ENCODE results near the gene PRKAG1.

PRKAG1 gene

DNA sequence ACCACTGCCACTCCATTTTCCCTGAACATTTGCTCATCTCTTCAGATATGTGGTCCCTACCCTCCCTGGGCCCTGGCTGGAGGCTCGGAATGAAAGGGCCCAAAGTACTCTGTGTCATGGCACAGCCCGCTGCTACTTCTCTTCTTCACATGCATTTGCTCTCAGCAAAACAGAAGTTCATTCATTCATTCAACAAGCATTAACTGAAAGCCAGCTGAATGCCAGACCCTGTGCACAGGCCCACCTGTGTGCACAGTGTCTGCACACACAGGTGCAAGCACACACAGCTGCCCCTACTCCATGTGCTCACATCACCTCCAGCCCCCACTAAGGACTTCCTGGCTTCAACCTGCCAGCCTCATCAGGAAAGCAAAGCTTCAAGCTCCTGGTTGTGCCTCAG, 32.7 kb downstream of the PRKAG1 start:
- H3K27ac ChIP-seq (ENCODE audit: low read depth, low read length) = no peak overlapping the region
- H3K36me3 ChIP-seq (ENCODE audit: control insufficient read depth in 5 of 5, insufficient read depth in 5 of 5, low read length in 5 of 5) = no peaks in the 10 kb centered on the region
- H3K4me3 ChIP-seq (ENCODE audit: low read depth in 1 of 5, low read length in 5 of 5) = no peak overlapping the region
- no peak overlapping the region for H3K9ac ChIP-seq (ENCODE audit: low read length in 5 of 5)
- no peaks in the 10 kb centered on the region for H3K9me3 ChIP-seq (ENCODE audit: control insufficient read depth in 5 of 5, low read length in 5 of 5)
- peaks cover 32 to 67% (median 39%) of the 10 kb centered on the region in 5 donors for H3K27me3 ChIP-seq (ENCODE audit: control insufficient read depth in 5 of 5, insufficient read depth in 4 of 5, low read length in 5 of 5)
- peaks cover 0 to 12% (median 8%) of the 10 kb centered on the region in 5 donors for H3K4me1 ChIP-seq (ENCODE audit: control insufficient read depth in 5 of 5, insufficient read depth in 5 of 5, low read length in 5 of 5)

DNA sequence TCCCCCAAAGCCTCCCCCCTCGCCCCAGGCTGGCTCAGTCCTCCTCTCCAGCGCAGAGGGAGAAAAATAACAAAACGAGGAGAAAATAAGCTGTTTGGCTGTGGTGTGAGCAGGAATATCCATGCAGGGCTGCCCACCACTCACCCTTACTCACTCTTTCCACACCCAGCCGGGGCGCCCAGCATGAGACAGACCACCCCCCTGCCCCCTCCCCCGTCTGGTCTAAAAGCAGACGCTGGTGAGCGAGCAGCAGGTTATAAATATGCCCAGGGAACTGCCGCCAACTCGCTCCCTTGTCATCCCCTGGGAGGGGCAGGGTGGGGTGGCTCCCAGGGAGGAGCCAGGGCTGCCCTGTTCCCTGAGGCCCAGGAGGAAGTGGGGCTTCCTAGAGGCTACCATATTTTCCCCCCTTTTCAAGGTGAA, 33.1 kb downstream of the PRKAG1 start:
- no peak overlapping the region for H3K27ac ChIP-seq (ENCODE audit: low read depth, low read length)
- H3K27me3 ChIP-seq (ENCODE audit: control insufficient read depth in 5 of 5, insufficient read depth in 4 of 5, low read length in 5 of 5) = peaks cover 36 to 71% (median 43%) of the 10 kb centered on the region in 5 donors
- no peak overlapping the region for H3K9ac ChIP-seq (ENCODE audit: low read length in 5 of 5)
- peaks cover 0 to 16% (median 12%) of the 10 kb centered on the region in 5 donors for H3K4me1 ChIP-seq (ENCODE audit: control insufficient read depth in 5 of 5, insufficient read depth in 5 of 5, low read length in 5 of 5)
- no peak overlapping the region for H3K4me3 ChIP-seq (ENCODE audit: low read depth in 1 of 5, low read length in 5 of 5)
- no peaks in the 10 kb centered on the region for H3K9me3 ChIP-seq (ENCODE audit: control insufficient read depth in 5 of 5, low read length in 5 of 5)
- no peaks in the 10 kb centered on the region for H3K36me3 ChIP-seq (ENCODE audit: control insufficient read depth in 5 of 5, insufficient read depth in 5 of 5, low read length in 5 of 5)

DNA sequence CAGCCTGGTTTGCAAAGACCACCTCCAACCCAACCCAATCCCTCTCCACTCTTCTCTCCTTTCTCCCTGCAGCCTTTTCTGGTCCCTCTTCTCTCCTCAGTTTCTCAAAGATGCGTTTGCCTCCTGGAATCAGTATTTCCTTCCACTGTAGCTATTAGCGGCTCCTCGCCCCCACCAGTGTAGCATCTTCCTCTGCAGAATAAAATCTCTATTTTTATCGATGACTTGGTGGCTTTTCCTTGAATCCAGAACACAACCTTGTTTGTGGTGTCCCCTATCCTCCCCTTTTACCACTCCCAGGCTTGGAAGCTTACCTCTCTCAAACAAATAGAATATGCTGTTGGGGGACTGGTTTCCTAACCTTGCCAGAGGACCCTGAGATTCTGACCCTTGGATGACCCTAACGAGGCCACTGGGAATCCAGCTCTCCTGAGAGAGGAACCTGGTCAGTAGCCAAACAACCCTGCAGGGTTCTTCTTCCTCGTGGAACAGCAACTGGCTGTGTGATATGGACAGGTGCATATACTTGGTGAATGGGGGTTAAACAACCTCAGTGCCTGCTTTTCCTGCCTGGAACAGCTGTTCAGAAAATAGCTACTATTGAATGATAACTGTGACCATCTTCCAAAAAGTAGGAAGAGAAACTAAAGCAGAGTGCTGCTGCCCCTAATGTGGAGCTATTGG, 36.0 kb downstream of the PRKAG1 start:
- Histone ChIP-seq H3K9me3 (ENCODE audit: control insufficient read depth in 5 of 5, low read length in 5 of 5) (no peaks in the 10 kb centered on the region), H3K4me3 (ENCODE audit: low read depth in 1 of 5, low read length in 5 of 5) (no peak overlapping the region), H3K27me3 (ENCODE audit: control insufficient read depth in 5 of 5, insufficient read depth in 4 of 5, low read length in 5 of 5) (peaks cover 52 to 87% (median 61%) of the 10 kb centered on the region in 5 donors), H3K9ac (ENCODE audit: low read length in 5 of 5) (no peak overlapping the region), H3K36me3 (ENCODE audit: control insufficient read depth in 5 of 5, insufficient read depth in 5 of 5, low read length in 5 of 5) (no peaks in the 10 kb centered on the region), H3K27ac (ENCODE audit: low read depth, low read length) (no peak overlapping the region), H3K4me1 (ENCODE audit: control insufficient read depth in 5 of 5, insufficient read depth in 5 of 5, low read length in 5 of 5) (peaks cover 12 to 41% (median 40%) of the 10 kb centered on the region in 5 donors)

DNA sequence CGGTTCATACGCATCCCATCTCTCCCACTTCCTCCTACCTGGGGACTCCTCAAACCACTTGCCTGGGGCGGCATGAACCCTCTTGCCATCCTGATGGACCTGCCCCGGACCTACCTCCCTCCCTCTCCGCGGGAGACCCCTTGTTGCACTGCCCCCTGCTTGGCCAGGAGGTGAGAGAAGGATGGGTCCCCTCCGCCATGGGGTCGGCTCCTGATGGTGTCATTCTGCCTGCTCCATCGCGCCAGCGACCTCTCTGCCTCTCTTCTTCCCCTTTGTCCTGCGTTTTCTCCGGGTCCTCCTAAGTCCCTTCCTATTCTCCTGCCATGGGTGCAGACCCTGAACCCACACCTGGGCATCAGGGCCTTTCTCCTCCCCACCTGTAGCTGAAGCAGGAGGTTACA, 36.8 kb downstream of the PRKAG1 start:
- Histone ChIP-seq H3K27ac (ENCODE audit: low read depth, low read length) (no peak overlapping the region), H3K9ac (ENCODE audit: low read length in 5 of 5) (no peak overlapping the region), H3K9me3 (ENCODE audit: control insufficient read depth in 5 of 5, low read length in 5 of 5) (no peaks in the 10 kb centered on the region), H3K4me1 (ENCODE audit: control insufficient read depth in 5 of 5, insufficient read depth in 5 of 5, low read length in 5 of 5) (peaks cover 12 to 42% (median 41%) of the 10 kb centered on the region in 5 donors), H3K4me3 (ENCODE audit: low read depth in 1 of 5, low read length in 5 of 5) (peak overlapping the region in 1 of 5 donors; percentile 51), H3K36me3 (ENCODE audit: control insufficient read depth in 5 of 5, insufficient read depth in 5 of 5, low read length in 5 of 5) (no peaks in the 10 kb centered on the region), H3K27me3 (ENCODE audit: control insufficient read depth in 5 of 5, insufficient read depth in 4 of 5, low read length in 5 of 5) (peaks cover 48 to 87% (median 69%) of the 10 kb centered on the region in 5 donors)

DNA sequence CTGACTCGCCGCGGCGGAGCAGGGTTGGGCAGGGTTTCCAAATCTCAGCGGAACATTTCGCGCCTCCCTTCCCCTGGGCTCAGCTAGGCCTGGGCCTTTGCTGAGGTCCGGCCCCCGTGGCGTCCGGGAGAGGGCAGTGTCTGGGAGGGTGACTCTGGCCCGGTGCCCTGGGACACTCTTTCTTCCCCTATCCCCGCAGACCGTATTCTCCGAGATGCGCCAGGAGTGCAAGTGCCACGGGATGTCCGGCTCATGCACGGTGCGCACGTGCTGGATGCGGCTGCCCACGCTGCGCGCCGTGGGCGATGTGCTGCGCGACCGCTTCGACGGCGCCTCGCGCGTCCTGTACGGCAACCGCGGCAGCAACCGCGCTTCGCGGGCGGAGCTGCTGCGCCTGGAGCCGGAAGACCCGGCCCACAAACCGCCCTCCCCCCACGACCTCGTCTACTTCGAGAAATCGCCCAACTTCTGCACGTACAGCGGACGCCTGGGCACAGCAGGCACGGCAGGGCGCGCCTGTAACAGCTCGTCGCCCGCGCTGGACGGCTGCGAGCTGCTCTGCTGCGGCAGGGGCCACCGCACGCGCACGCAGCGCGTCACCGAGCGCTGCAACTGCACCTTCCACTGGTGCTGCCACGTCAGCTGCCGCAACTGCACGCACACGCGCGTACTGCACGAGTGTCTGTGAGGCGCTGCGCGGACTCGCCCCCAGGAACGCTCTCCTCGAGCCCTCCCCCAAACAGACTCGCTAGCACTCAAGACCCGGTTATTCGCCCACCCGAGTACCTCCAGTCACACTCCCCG, 37.4 kb downstream of the PRKAG1 start:
- Histone ChIP-seq H3K27me3 (ENCODE audit: control insufficient read depth in 5 of 5, insufficient read depth in 4 of 5, low read length in 5 of 5) (peaks cover 48 to 84% (median 66%) of the 10 kb centered on the region in 5 donors), H3K9me3 (ENCODE audit: control insufficient read depth in 5 of 5, low read length in 5 of 5) (no peaks in the 10 kb centered on the region), H3K27ac (ENCODE audit: low read depth, low read length) (no peak overlapping the region), H3K4me3 (ENCODE audit: low read depth in 1 of 5, low read length in 5 of 5) (peak overlapping the region in 4 of 5 donors; percentile 29 to 62 (median 44)), H3K36me3 (ENCODE audit: control insufficient read depth in 5 of 5, insufficient read depth in 5 of 5, low read length in 5 of 5) (no peaks in the 10 kb centered on the region), H3K9ac (ENCODE audit: low read length in 5 of 5) (peak overlapping the region in 1 of 5 donors; percentile 43), H3K4me1 (ENCODE audit: control insufficient read depth in 5 of 5, insufficient read depth in 5 of 5, low read length in 5 of 5) (peaks cover 12 to 42% (median 41%) of the 10 kb centered on the region in 5 donors)

DNA sequence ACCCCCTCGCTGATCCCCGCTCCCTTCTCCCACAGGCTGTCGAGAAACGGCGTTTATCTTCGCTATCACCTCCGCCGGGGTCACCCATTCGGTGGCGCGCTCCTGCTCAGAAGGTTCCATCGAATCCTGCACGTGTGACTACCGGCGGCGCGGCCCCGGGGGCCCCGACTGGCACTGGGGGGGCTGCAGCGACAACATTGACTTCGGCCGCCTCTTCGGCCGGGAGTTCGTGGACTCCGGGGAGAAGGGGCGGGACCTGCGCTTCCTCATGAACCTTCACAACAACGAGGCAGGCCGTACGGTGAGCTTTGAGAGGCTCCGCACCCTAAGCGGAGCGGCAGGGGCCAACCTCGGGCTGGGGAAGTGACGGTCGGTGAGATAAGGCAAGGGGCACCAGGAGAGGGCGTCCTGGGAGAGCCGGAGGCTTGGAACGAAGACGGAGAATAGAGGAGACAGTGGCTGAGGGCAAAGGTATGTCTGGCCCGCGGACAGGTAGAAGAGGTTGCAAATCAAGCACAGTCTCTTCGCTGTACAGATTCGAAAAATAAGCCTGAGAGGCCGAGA, 38.1 kb downstream of the PRKAG1 start:
- H3K9ac ChIP-seq (ENCODE audit: low read length in 5 of 5) = no peak overlapping the region
- H3K9me3 ChIP-seq (ENCODE audit: control insufficient read depth in 5 of 5, low read length in 5 of 5) = no peaks in the 10 kb centered on the region
- peak overlapping the region in 4 of 5 donors; percentile 11 to 63 (median 56) for H3K4me3 ChIP-seq (ENCODE audit: low read depth in 1 of 5, low read length in 5 of 5)
- peaks cover 48 to 78% (median 63%) of the 10 kb centered on the region in 5 donors for H3K27me3 ChIP-seq (ENCODE audit: control insufficient read depth in 5 of 5, insufficient read depth in 4 of 5, low read length in 5 of 5)
- no peak overlapping the region for H3K27ac ChIP-seq (ENCODE audit: low read depth, low read length)
- no peaks in the 10 kb centered on the region for H3K36me3 ChIP-seq (ENCODE audit: control insufficient read depth in 5 of 5, insufficient read depth in 5 of 5, low read length in 5 of 5)
- peaks cover 12 to 42% (median 41%) of the 10 kb centered on the region in 5 donors for H3K4me1 ChIP-seq (ENCODE audit: control insufficient read depth in 5 of 5, insufficient read depth in 5 of 5, low read length in 5 of 5)

DNA sequence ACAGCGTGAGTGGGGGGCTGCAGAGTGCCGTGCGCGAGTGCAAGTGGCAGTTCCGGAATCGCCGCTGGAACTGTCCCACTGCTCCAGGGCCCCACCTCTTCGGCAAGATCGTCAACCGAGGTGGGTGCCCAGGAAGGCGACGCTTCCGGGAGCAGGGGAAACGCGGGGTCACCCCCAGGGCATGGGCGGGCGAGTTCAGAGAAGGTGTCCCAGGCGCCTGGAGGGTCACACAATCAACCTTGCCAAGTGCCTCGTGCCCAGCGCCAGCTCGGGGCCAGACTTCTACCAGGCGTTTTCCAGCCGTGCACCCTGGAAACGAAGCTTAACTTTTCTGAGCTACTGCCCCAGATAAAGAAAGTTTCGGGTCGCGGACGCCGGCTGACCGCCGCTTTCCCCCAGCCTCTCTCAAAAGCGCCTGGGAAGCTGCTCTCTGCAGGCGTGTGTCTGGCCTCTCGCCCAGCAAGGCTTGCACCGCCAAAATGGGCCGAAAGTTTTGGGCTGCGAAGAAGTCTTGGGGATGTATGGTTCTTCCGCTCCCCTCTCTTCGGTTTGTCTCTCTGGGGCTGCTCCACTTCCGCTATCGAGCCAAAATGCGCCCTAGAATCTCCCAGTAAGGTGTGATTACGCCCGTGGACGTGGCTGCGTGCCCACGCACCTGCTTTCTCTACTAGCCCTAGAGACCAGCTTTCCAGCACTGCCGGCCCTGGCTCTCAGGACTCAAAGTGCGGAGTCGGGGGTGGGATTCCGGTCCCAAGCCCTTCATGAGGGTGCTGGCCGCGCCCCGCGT, 38.8 kb downstream of the PRKAG1 start:
- H3K9ac ChIP-seq (ENCODE audit: low read length in 5 of 5) = peak overlapping the region in 1 of 5 donors; percentile 53

DNA sequence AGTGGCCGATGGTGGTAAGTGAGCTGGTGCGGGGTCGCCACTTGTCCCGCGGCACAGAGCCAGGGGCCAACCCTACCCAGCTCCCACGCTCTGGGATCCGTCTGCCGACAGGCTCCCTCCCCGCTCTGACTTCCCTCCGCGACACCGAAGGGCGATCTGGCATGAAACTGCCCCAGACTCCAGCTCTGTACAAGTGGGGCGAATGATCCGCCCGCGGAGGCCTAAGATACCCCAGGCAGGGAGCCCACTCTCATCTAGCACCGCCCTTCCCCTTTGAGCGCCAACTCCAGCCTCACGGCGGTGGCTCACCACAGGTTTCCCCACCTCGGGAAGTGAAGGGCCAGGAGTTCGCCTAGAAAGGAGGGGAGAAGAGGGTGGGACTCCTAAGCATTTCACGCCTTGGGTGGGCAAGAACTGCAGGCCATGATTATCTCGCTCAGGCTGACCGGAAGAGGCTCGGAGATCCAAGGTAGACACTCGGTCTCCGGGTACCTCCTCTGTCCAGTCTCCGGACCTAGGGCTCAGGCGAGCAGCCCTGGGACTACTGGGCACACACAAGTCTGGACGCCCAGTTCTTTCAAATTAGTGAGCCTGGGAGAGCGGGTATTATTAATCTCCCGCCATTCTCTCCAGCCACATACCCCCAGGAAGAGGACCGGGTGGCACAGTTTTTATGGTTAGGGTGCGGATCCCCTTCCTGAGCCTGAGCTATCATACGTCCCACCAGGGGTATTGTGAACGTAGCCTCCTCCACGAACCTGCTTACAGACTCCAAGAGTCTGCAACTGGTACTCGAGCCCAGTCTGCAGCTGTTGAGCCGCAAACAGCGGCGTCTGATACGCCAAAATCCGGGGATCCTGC, 39.6 kb downstream of the PRKAG1 start:
- Histone ChIP-seq H3K9ac (ENCODE audit: low read length in 5 of 5) (peak overlapping the region in 2 of 5 donors; percentile 53 to 64), H3K27ac (ENCODE audit: low read depth, low read length) (no peak overlapping the region), H3K9me3 (ENCODE audit: control insufficient read depth in 5 of 5, low read length in 5 of 5) (no peaks in the 10 kb centered on the region), H3K36me3 (ENCODE audit: control insufficient read depth in 5 of 5, insufficient read depth in 5 of 5, low read length in 5 of 5) (no peaks in the 10 kb centered on the region), H3K4me3 (ENCODE audit: low read depth in 1 of 5, low read length in 5 of 5) (peak overlapping the region; percentile 51 to 63 (median 61)), H3K4me1 (ENCODE audit: control insufficient read depth in 5 of 5, insufficient read depth in 5 of 5, low read length in 5 of 5) (peaks cover 12 to 44% (median 41%) of the 10 kb centered on the region in 5 donors), H3K27me3 (ENCODE audit: control insufficient read depth in 5 of 5, insufficient read depth in 4 of 5, low read length in 5 of 5) (peaks cover 48 to 75% (median 60%) of the 10 kb centered on the region in 5 donors)

More for the DNA sequence above, 38.8 kb downstream of the PRKAG1 start:
- Histone ChIP-seq H3K27me3 (ENCODE audit: control insufficient read depth in 5 of 5, insufficient read depth in 4 of 5, low read length in 5 of 5) (peaks cover 48 to 73% (median 59%) of the 10 kb centered on the region in 5 donors), H3K9me3 (ENCODE audit: control insufficient read depth in 5 of 5, low read length in 5 of 5) (no peaks in the 10 kb centered on the region), H3K4me3 (ENCODE audit: low read depth in 1 of 5, low read length in 5 of 5) (peak overlapping the region; percentile 51 to 63 (median 61)), H3K27ac (ENCODE audit: low read depth, low read length) (no peak overlapping the region), H3K4me1 (ENCODE audit: control insufficient read depth in 5 of 5, insufficient read depth in 5 of 5, low read length in 5 of 5) (peaks cover 12 to 42% (median 41%) of the 10 kb centered on the region in 5 donors), H3K36me3 (ENCODE audit: control insufficient read depth in 5 of 5, insufficient read depth in 5 of 5, low read length in 5 of 5) (no peaks in the 10 kb centered on the region)

Measured in subcutaneous abdominal adipose tissue (tissue), 5 donors.